PC-3 (cell line): ENCODE results near the gene ZNF546. TPM values are rescaled to one million over a fixed set of nuclear protein-coding genes. Genes with fewer than 3 reads are reported as not detected.

Experiments
- ATAC-seq: fragments of 200-7000 bp; cut with Tn5 transposase; 2 replicates; pipeline ENCODE4 v1.9.1; 2020; ENCODE audit warnings: mild to moderate bottlenecking, moderate library complexity
- BruUV-seq: library from RNA; stranded (reverse); fragments of 400-500 nt; replicated peaks from 2 replicates; lab custom pipeline; 2021; lab: Mats Ljungman, UMichigan
- CTCF ChIA-PET: fragments of 300-600 bp; sonication (Branson Sonifier 250); formaldehyde crosslinking; loops from one replicate; lab custom pipeline; 2022; ENCODE audit warnings: antibody characterized with exemption; lab: Charles Lee
- POLR2A ChIA-PET: fragments of 300-600 bp; sonication (Branson Sonifier 250); formaldehyde crosslinking; loops from one replicate; lab custom pipeline; 2022; ENCODE audit warnings: antibody characterized with exemption; ENCODE audit not compliant: unreplicated experiment; lab: Charles Lee
- DNase-seq: peaks from one replicate; pipeline ENCODE4 v3.0.0-alpha.2; 2015
- H2AFZ ChIP-seq: fragments of 300-600 bp; sonication (generic); 2 replicates; pipeline ENCODE4 v1.6.0; 2016; ENCODE audit warnings: antibody characterized with exemption, low read length
- H3F3A ChIP-seq: fragments of 300-600 bp; sonication (generic); one replicate; pipeline ENCODE4 v1.6.0; 2017; ENCODE audit warnings: antibody characterized with exemption, low read length, control low read depth, mild to moderate bottlenecking; ENCODE audit not compliant: unreplicated experiment
- H3K27ac ChIP-seq: fragments of 300-600 bp; sonication (generic); 2 replicates; pipeline ENCODE4 v1.5.1; 2016; ENCODE audit warnings: mild to moderate bottlenecking, low read length
- H3K27me3 ChIP-seq: fragments of 300-600 bp; sonication (generic); 2 replicates; pipeline ENCODE4 v1.6.1; 2016; ENCODE audit warnings: low read length, mixed read lengths
- H3K36me3 ChIP-seq: fragments of 300-600 bp; sonication (generic); 2 replicates; pipeline ENCODE4 v1.6.1; 2016; ENCODE audit warnings: low read depth, mixed run types, low read length, mixed read lengths
- H3K4me1 ChIP-seq: fragments of 300-600 bp; sonication (generic); 2 replicates; pipeline ENCODE4 v1.5.1; 2016; ENCODE audit warnings: low read length; ENCODE audit not compliant: insufficient read depth
- H3K4me2 ChIP-seq: fragments of 300-600 bp; sonication (generic); 2 replicates; pipeline ENCODE4 v1.6.0; 2016; ENCODE audit warnings: low read length
- H3K4me3 ChIP-seq: fragments of 300-600 bp; sonication (generic); 2 replicates; pipeline ENCODE4 v1.5.1; 2016; ENCODE audit warnings: mild to moderate bottlenecking, low read length, mixed read lengths
- H3K79me2 ChIP-seq: fragments of 300-600 bp; sonication (generic); 2 replicates; pipeline ENCODE4 v1.6.1; 2017; ENCODE audit warnings: low read length, mixed read lengths
- H3K9ac ChIP-seq: fragments of 300-600 bp; sonication (generic); 2 replicates; pipeline ENCODE4 v1.6.0; 2016; ENCODE audit warnings: mild to moderate bottlenecking, low read length
- H3K9me2 ChIP-seq: fragments of 300-600 bp; sonication (generic); replicated peaks from 2 replicates; pipeline ENCODE4 v1.6.1; 2016; ENCODE audit warnings: mixed run types, low read length, mixed read lengths
- H3K9me3 ChIP-seq: fragments of 300-600 bp; sonication (generic); 2 replicates; pipeline ENCODE4 v1.6.1; 2016; ENCODE audit warnings: low read length, mixed read lengths
- H4K20me1 ChIP-seq: fragments of 300-600 bp; sonication (generic); 2 replicates; pipeline ENCODE4 v1.6.1; 2016; ENCODE audit warnings: low read length, mixed read lengths
- CTCF ChIP-seq: fragments of 300-600 bp; sonication (generic); conservative IDR thresholded peaks from 2 replicates; pipeline ENCODE4 v1.5.1; 2017; ENCODE audit warnings: antibody characterized with exemption, low read depth, mild to moderate bottlenecking, low read length
- EZH2 ChIP-seq: fragments of 300-600 bp; sonication (generic); IDR thresholded peaks from one replicate; pipeline ENCODE4 v1.6.1; 2017; ENCODE audit warnings: antibody characterized with exemption, mild to moderate bottlenecking, low read length; ENCODE audit not compliant: unreplicated experiment
- EZH2phosphoT487 ChIP-seq: fragments of 300-600 bp; sonication (generic); IDR thresholded peaks from 2 replicates; pipeline ENCODE4 v1.6.1; 2018; ENCODE audit warnings: mild to moderate bottlenecking, antibody characterized with exemption, low read length, borderline replicate concordance
- intact Hi-C: fragments of 100-400 bp; cut with micrococcal nuclease; formaldehyde crosslinking; loops from 2 replicates; pipeline ENCODE4 v1.9.0; 2023
- total RNA-seq: library from RNA; depleted of rRNA; stranded (reverse); fragments of >200 nt; gene quantifications from 2 replicates; pipeline ENCODE4 v1.2.3, GENCODE V29; 2014

Gene ZNF546
- total RNA-seq, 1 experiment from 2014 or later = 2.5 TPM

- H3K4me2 ChIP-seq = no peak overlapping the region
- peaks cover 9% of the 10 kb centered on the region; the same call in 1 of the 2 replicates for H3K4me1 ChIP-seq
- no TSS peak for BruUV-seq
- ChIA-PET CTCF (no interaction called here), POLR2A (no interaction called here)
- no peaks in the 10 kb centered on the region for H3K9me3 ChIP-seq
- H3K27ac ChIP-seq = no peak overlapping the region
- no peaks in the 10 kb centered on the region for H4K20me1 ChIP-seq
- no peak overlapping the region for H3K4me3 ChIP-seq
- no peak overlapping the region for H2AFZ ChIP-seq
- intact Hi-C loops = no loop called here
- no peak for DNase-seq
- ATAC-seq = no peak
- H3K79me2 ChIP-seq = peaks cover 28% of the 10 kb centered on the region
- peaks cover 2% of the 10 kb centered on the region; the same call in 1 of the 2 replicates for H3K36me3 ChIP-seq
- no peaks in the 10 kb centered on the region for H3K9me2 ChIP-seq
- H3K27me3 ChIP-seq = no peaks in the 10 kb centered on the region
- TF ChIP-seq CTCF (no peak), EZH2 (no peak), EZH2phosphoT487 (no peak)
- H3K9ac ChIP-seq = no peak overlapping the region
- no peaks in the 10 kb centered on the region for H3F3A ChIP-seq
Observed at GRCh38 chr19:39967561-39967960, 29.3 kb upstream of the ZNF546 start.

- peaks cover 12% of the 10 kb centered on the region for H3K36me3 ChIP-seq
- H3K9me2 ChIP-seq = no peaks in the 10 kb centered on the region
- no TSS peak for BruUV-seq
- H3K4me1 ChIP-seq = peaks cover 9% of the 10 kb centered on the region; the same call in 1 of the 2 replicates
- no peak overlapping the region for H3K9ac ChIP-seq
- POLR2A ChIA-PET = no interaction called here
- no peak overlapping the region for H2AFZ ChIP-seq
- H3K27ac ChIP-seq = no peak overlapping the region
- H3K79me2 ChIP-seq = peaks cover 40% of the 10 kb centered on the region
- intact Hi-C loops = no loop called here
- no peaks in the 10 kb centered on the region for H4K20me1 ChIP-seq
- CTCF ChIA-PET = no interaction called here
- H3F3A ChIP-seq = no peaks in the 10 kb centered on the region
- no peaks in the 10 kb centered on the region for H3K9me3 ChIP-seq
- TF ChIP-seq EZH2phosphoT487 (no peak), EZH2 (no peak), CTCF (no peak)
- no peak for DNase-seq
- no peak for ATAC-seq
- H3K4me3 ChIP-seq = no peak overlapping the region
- H3K4me2 ChIP-seq = no peak overlapping the region
- no peaks in the 10 kb centered on the region for H3K27me3 ChIP-seq
Observed at GRCh38 chr19:39968789-39969188, 28.1 kb upstream of the ZNF546 start.

GRCh38 chr19:39969266-39969665 lies 27.6 kb upstream of the ZNF546 start:
- H3K9ac ChIP-seq = no peak overlapping the region
- H3K27ac ChIP-seq = no peak overlapping the region
- CTCF ChIA-PET = interaction anchor here (0.5 kb wide), 1 partner anchor 172 kb away, joined by 4 read pairs; no protein-coding TSS in a partner anchor
- H3K4me3 ChIP-seq = no peak overlapping the region
- H3K4me1 ChIP-seq = peaks cover 9% of the 10 kb centered on the region; the same call in 1 of the 2 replicates
- H4K20me1 ChIP-seq = no peaks in the 10 kb centered on the region
- H3K4me2 ChIP-seq = no peak overlapping the region
- H3K9me3 ChIP-seq = no peaks in the 10 kb centered on the region
- TF ChIP-seq EZH2phosphoT487 = no peak
- no peak for TF ChIP-seq CTCF
- no peak for TF ChIP-seq EZH2
- no peak overlapping the region for H2AFZ ChIP-seq
- no TSS peak for BruUV-seq
- peaks cover 40% of the 10 kb centered on the region for H3K79me2 ChIP-seq
- no peak for DNase-seq
- ATAC-seq = no peak
- POLR2A ChIA-PET = no interaction called here
- no peaks in the 10 kb centered on the region for H3F3A ChIP-seq
- intact Hi-C loops = no loop called here
- peaks cover 17% of the 10 kb centered on the region for H3K36me3 ChIP-seq
- no peaks in the 10 kb centered on the region for H3K9me2 ChIP-seq
- no peaks in the 10 kb centered on the region for H3K27me3 ChIP-seq
